GM21360 (cell line): ENCODE data around the gene PDCD2L.
A peak's percentile ranks its signal among the peaks of the same experiment; 100 is the strongest.
"Not testable (repeated sequence)": the region's sequence is repeated elsewhere in the genome, so short reads cannot be mapped to it uniquely, and the experiment has no call there.

Experiments used
- ATAC-seq: cut with Tn5 transposase; IDR thresholded peaks from one replicate; pipeline ENCODE4 v1.9.1; 2021; ENCODE audit warnings: mild to moderate bottlenecking, moderate library complexity; ENCODE audit not compliant: unreplicated experiment

The PDCD2L gene

DNA sequence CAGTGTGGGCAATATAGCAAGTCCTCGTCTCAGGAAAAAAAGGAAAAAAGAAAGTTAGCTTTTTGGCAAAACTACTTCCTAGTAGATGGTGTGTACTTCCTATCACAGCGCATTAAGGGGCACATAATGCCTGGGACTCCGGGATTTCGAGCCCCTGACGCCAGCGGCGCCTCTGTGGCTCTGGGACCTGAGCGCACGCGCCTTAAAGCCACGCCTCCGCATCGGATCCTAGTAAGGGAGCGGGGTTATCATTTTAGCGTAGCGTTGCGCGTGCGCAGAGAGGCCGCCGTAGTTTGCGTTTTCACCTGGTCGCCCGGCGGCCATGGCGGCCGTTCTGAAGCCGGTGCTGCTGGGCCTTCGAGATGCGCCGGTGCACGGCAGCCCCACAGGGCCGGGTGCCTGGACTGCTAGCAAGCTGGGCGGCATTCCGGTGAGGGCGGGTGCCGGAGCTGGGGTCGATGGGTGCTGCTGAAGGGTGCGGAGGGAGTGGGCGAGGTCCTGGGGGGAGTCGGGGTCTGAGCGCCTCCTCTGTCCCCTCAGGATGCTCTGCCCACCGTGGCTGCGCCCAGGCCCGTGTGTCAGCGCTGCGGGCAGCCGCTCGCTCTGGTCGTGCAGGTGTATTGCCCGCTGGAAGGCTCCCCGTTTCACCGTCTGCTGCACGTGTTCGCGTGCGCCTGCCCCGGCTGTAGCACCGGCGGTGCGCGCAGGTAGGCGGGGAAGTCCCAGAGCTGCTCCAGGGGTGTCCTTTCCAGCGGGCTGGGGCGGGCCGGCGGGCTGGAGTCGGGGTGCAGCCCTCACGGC, at the start of gene PDCD2L:
TSS of gene PDCD2L (plus strand) at position 291 of the 801 bp plus-strand sequence. CDS start at position 323, 32 bp downstream.
- ATAC-seq, result peak; percentile 65

DNA sequence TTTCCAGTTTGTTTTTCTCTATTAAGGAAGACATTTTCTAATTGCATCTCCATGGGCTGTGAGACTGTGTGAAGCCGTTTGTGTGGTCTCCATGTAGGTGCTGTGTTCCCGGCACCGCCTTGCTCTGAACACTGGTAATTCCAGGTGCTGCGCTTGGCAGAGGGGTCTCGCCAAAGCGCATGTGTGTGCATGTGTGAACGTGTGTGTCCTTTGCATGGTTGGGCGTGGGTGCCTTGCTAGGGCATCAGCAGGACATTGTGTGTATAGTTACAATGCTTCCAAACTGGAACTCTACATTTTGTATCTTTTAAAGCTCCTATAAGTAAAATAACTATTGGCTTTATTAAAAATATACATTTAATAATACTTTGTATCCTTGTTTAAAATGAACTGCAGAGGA, 49.0 kb upstream of the PDCD2L start:
- no peak for ATAC-seq

- no peak for ATAC-seq
These were observed 47.3 kb upstream of the PDCD2L start for GRCh38 chr19:34356875-34357274.

DNA sequence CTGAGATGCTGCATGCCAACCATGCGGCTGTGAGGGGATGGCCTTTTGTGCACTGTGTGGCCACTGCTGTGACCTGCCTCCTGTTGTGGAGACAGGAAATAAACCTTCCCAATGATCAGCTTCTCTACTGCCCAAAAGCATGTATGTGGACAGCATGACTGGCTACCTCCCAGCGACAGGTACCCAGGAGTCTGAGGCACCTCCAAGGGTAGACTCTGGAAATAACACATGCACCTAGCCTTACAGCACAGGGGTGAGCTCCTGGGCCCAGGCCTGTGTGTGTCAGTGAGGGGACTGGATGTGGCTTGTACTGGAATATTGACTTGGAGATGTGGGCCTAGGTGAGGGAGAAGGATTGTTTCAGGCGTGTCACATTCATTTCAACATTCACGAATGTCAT, 46.8 kb upstream of the PDCD2L start:
- no peak for ATAC-seq

- ATAC-seq, result peak; percentile 86
These were observed 44.9 kb upstream of the PDCD2L start for GRCh38 chr19:34359140-34359953.

- no peak for ATAC-seq
These were observed 44.3 kb upstream of the PDCD2L start for GRCh38 chr19:34359954-34360315.

DNA sequence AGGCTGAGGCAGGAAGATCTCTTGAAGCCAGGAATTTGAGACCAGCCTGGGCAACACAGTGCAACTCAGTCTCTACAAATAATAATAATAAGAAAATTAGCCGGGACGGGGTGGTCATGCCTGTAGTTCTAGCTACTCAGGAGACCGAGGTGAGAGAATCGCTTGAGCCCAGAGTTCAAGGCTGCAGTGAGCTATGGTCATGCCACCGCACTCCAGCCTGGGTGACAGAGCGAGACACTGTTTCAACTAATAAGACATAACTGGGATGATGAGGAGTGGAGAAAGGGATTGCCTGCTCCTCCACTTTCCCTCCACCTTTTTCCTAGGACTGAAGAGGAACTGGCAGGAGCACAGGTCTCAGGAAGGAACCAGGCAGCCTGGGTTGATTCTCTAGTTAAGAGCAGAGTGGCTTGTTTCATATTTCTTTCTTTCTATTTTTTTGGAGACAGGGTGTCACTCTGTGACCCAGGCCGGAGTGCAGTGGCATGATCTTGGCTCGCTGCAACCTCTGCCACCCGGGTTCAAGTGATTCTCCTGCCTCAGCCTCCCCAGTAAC, 43.8 kb upstream of the PDCD2L start:
- no peak for ATAC-seq

GRCh38 chr19:34362679-34363069, 41.5 kb upstream of the PDCD2L start:
- no peak for ATAC-seq

- ATAC-seq, result no peak
These were observed 41.1 kb upstream of the PDCD2L start for GRCh38 chr19:34363094-34363493.

DNA sequence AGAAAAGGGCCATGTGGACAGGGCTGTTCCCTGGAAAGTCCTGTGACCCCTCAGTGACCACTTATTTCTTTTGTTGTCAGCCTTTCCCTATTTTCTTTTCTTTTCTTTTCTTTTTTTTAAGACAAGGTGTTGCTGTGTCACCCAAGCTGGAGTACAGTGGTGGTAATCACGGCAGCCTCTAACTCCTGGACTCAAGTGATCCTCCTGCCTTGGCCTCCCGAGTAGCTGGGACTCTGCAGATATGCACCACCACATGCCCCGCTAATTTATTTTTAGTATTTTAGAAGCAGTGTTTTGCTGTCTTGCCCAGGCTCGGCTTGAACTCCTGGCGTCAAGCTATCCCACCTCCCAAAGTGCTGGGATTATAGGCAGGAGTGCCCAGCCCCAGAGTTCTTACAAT, 40.3 kb upstream of the PDCD2L start:
- ATAC-seq, result no peak

DNA sequence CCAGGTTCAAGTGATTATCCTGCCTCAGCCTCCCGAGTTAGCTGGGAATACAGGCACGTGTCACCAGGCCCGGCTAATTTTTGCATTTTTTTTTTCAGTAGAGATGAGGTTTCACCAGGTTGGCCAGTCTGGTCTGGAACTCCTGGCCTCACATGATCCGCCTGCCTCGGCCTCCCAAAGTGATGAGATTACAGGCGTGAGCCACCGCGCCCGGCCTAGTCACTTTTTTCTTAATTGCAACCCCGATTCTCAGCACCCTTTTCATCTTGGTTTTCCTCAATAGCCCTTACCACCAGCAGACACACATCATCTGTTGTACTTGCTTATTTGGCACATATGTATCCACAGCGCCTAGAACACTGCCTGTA, 39.8 kb upstream of the PDCD2L start:
- ATAC-seq, result no peak

DNA sequence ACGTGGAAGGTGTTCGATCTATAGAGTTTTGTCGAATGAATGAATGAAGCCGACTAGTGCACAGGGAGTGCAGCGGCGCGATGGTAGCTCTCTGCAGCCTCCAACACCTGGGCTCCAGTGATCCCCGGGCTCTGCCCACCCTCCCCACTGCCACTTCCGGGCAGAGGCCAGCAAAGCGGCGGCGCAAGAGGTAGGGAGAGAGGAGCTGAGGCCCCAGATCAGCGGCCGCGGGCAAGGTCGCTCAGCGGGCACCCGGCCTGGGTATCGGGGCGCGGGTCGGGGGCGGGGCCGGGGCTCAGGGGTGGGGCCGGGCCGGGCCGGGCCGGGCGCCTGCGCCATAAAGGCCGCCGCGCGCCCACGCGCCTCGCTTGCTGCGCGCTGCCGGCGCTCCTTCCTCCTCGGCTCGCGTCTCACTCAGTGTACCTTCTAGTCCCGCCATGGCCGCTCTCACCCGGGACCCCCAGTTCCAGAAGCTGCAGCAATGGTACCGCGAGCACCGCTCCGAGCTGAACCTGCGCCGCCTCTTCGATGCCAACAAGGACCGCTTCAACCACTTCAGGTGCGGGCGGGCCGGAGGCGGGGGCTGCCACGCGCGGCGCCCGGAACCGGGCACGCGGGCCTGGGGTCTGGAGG, 39.3 kb upstream of the PDCD2L start, which contains the start of gene GPI:
TSS of gene GPI (plus strand) at position 367 of the 633 bp plus-strand sequence. CDS start at position 438, 71 bp downstream.
- ATAC-seq, result peak; percentile 72

DNA sequence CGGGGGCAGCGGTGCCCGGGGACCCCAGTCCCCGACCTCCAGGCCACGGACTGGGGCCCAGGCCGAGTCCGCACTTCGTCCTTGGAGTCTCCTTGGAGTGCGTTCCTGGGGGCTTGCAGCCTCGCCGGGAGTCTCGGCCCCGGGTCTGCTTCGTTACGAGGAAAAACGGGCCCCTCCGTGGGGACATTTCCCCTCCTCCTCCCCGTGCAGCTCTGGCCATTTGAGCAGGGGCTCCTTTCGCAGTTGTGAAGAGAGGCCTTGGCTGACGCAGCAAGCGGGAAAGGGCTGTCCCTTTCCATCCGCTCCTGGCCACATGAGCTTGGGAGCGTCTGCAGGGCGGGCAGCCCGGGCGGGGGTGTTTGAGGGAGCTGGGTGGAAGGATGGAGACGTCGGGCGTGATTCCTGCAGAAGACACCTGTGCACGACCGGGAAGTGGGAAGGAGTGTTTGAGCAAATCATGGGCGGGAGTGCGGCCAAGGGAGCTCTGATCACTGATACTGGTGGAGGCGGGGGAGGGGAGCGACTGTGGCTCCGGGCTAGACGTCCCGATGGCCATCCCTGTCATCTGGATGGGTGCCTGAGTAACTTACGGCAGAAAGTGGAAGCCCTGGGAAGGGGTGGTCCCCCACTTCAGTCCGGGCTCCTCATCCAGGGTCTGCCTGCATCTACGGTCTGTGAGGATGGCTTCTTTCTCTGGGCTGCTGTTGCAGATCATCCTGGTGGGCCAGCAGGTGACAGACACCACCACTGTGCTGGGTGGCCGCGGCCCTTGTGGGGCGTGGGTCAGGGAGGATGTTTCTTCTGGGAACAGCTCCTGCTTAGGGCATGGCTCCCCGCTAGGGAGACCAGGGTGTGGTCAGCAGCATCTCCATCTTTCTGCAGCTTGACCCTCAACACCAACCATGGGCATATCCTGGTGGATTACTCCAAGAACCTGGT, 38.5 kb upstream of the PDCD2L start:
- no peak for ATAC-seq

DNA sequence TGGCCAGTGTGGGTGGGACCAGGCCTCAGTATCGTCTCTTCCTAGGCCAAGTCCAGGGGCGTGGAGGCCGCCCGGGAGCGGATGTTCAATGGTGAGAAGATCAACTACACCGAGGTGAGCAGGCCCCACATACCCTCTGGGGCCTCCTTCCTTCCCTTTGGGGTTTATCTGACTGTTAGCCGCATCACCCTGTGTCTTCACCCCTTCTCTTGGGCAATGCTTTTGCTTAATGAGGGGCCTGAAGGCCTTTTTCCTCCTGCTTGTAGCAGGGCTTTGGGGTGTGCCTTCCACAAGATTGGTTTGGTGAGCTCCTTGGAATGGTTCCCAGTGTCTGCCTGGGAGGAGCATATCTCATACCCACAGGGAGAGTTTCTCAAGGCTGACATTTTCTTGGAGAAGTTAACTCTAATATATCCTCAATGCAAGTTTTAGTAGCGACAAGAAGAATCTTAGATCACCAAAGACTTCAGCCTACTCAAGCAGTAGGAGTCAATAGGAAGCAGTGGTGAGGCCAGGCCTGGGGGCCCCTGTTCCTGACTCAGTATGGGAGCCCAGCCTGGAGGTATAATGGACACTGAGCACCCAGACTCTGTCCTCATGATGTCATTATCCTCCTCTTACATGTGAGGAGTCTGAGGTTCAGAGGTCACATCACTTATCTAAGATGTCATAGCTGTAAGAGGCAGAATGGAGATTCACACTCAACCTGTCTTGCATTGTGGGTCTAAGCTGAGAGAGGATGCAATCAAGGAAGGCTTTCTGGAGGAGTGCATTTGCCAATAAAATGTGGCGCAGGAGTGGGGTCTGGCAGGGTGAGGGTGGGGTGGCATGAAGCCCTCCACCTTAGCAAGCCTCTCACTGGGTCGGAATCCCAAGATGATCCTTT, 37.2 kb upstream of the PDCD2L start:
- ATAC-seq, result no peak

- no peak for ATAC-seq
These were observed 36.6 kb upstream of the PDCD2L start for GRCh38 chr19:34367624-34367957.

DNA sequence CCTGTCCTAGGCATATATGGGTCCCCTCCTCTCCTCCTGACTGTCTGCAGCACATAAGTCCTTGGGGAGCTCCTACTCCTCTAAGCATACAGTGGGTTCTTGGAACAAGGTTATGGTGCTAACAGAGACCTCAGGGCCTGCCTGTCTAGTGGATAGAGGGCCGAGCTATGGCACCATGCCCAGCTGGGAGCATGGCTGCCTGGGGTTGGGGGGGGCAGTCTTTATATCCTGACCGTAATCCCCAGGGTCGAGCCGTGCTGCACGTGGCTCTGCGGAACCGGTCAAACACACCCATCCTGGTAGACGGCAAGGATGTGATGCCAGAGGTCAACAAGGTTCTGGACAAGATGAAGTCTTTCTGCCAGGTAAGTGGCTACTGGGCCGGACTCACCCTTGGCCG, 35.9 kb upstream of the PDCD2L start:
- no peak for ATAC-seq

DNA sequence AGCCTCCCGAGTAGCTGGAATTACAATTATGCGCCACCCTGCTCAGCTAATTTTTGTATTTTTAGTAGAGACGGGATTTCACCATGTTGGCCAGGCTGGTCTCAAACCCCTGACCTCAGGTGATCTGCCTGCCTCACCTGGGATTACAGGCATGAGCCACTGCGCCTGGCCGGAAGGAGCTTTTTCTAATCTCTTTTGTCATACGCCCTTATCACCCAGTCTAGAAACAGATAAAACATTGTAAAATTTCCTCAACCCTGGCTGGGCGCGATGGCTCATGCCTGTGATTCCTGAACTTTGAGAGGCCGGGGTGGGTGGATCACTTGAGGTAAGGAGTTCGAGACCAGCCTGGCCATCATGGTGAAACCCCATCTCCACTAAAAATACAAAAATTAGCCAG, 35.0 kb upstream of the PDCD2L start:
- ATAC-seq, result not testable (repeated sequence)

GRCh38 chr19:34370117-34370516, 34.1 kb upstream of the PDCD2L start:
- no peak for ATAC-seq

DNA sequence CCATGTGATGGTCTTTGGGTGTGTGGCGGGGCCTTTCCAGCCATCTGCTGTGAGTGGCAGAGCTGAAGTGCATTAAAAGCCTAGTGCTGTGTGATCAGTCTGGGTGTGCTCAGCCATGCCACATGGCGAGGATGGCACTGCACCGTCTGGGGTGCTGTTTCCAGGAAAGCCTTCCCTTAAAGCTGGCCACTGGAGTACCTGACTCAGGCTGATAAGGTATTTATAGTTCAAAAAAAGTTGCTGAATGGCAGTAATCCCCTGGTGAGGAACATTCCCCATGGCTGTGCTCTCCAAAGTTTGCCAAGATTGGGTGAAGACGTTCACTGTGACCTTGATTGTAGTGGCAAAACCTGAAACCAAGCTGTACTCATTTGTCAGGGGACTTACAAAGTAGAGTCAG, 33.2 kb upstream of the PDCD2L start:
- ATAC-seq, result no peak
